Measurements from ENCODE around the gene CBLIF.

- TF ChIP-seq CTCF (IDR thresholded peaks at IDR 0.05): no peak
- TF ChIP-seq POLR2A (IDR thresholded peaks at IDR 0.05): no peak
These were observed 59.5 kb downstream of the CBLIF start for GRCh38 chr11:59785818-59786217.
